ENCODE measurements around the gene CCDC181.

Gene CCDC181

DNA sequence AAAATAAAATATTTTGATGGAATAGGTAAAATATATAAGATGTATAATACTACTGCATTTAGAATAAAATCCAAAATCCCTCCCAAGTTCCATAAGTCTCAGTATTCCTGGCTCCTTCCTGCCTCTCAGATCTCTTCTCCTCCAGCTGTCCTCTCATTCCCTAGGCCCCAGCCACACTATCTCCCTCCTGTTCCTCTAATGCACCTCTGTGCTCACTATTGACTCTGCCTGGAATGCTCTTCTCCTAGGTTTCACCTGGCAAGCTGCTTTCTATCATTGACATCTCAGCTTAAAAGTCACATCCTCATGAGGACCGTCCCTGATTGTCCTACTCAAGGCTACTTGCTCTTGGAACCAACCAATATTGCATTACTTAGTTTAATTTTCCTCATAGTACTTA lies 66.9 kb downstream of the CCDC181 start:
- DNase-seq (ENCODE audit: low spot score): no peak
- TF ChIP-seq, protein P1, sequence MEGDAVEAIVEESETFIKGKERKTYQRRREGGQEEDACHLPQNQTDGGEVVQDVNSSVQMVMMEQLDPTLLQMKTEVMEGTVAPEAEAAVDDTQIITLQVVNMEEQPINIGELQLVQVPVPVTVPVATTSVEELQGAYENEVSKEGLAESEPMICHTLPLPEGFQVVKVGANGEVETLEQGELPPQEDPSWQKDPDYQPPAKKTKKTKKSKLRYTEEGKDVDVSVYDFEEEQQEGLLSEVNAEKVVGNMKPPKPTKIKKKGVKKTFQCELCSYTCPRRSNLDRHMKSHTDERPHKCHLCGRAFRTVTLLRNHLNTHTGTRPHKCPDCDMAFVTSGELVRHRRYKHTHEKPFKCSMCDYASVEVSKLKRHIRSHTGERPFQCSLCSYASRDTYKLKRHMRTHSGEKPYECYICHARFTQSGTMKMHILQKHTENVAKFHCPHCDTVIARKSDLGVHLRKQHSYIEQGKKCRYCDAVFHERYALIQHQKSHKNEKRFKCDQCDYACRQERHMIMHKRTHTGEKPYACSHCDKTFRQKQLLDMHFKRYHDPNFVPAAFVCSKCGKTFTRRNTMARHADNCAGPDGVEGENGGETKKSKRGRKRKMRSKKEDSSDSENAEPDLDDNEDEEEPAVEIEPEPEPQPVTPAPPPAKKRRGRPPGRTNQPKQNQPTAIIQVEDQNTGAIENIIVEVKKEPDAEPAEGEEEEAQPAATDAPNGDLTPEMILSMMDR (IDR thresholded peaks at IDR 0.05; ENCODE audit: extremely low read depth, missing control alignments): no peak

DNA sequence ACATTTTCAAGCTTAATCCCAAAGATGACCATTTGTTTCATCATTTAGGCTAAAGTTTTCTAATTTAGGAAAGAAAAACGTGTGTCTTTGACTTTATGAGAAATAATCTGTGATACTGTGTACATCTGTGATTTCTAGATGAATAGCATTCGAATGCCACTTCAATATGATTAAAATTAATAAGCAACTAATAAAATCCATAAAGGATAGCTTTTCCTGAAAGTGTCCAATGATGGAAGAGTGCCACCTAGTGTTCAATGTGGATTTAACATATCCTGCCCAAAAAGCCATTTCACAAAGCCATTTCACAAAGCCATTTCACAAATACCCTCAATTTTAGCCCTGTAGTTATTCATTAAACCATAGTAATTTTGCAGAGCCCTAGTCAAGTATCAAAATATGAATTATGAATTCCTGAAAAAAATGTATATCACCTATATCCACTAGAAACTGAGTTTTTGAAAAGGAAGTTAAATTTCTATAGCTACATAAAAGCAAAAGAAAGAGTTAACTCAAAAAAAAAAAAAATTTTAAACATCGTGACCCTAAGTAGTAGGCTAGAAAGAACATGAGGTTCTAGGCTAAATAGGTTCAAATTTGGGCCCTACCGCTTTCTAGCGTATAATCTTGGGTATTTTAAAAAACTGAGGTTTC lies 78.8 kb downstream of the CCDC181 start:
- TF ChIP-seq, protein P1 (IDR thresholded peaks at IDR 0.05; ENCODE audit: extremely low read depth, missing control alignments): peak; percentile 47
- DNase-seq (ENCODE audit: low spot score): peak; percentile 47

DNA sequence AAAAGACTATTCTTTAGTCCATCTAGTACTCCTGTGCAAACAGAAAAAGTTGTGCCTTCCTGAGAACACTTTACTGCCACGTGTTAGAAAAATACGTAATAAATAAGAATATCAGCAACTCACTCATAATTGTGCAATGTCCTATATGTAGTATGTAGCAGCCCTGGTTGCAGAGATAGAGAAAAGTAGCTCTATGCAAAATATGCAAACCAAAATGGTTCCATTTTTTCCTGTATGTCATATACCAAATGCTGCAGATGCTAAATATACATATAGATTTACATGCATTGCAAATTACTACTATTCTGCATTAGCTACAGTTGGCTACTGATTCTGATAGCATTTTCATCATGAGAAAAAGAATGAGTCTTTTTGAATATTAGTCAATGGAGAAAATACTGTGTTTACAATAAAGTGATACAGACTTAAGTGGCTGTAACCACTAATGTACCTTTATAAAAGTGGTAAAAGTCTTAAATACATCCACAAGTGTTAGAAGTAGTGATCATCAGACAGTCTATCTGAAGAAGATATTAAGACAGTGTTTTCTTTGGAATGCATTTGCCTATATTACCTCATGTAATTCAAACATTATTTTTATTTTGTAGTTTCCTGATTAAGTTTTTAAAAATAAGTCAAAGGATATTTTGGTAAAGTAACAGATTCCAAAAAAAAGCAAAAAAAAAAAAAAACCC lies 79.4 kb downstream of the CCDC181 start:
- DNase-seq (ENCODE audit: low spot score): no peak
- TF ChIP-seq, protein P1 (IDR thresholded peaks at IDR 0.05; ENCODE audit: extremely low read depth, missing control alignments): no peak

DNA sequence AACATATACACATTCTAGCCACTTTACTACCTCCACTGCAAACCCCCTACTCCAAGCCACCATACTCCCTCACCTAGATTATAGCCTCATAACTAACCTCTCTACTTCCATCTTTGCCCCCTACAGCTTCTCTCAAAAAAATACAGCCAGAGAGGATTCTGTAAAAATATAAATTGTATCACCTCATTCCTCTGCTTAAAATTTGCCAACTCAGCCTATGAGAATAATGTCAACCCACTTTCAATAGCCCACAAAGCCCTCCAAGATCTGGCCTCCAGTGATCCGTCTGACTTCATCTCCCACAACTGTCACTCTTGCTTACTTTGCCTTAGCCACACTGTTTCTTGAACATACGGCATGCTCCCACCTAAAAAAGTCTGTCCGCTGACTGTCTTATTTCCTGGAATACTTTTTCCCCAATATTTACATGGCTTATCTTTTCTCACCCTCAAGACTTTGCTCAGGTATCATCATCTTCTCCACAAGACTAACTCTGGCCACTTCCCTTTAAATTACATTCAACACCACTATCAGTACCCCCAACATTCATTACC lies 81.2 kb downstream of the CCDC181 start:
- TF ChIP-seq, protein P1 (IDR thresholded peaks at IDR 0.05; ENCODE audit: extremely low read depth, missing control alignments): no peak
- DNase-seq (ENCODE audit: low spot score): no peak

DNA sequence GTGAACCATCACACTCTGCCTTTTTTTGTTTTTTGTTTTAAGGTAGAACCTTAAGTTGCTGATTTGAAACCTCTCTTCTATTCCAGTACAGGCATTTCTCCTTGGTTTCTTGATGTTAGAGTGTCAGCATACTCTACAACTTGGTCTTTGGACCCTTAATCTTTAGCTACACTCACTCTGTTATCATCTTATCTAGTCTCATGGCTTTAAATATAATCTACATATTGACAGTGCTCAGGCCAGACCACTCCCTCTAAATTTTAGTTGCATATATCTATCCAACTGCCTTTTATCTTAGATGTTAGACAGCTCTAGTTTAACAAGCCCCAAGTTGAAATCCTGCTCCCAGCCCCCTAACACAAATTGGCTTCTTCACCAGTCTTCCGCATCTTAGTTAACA lies 81.8 kb downstream of the CCDC181 start:
- TF ChIP-seq, protein P1 (IDR thresholded peaks at IDR 0.05; ENCODE audit: extremely low read depth, missing control alignments): no peak
- no peak for DNase-seq (ENCODE audit: low spot score)
